IMR-90 (cell line): ENCODE results near the gene RAP1A. TPM values are rescaled to one million over a fixed set of nuclear protein-coding genes. Genes with fewer than 3 reads are reported as not detected.
A peak's percentile ranks its signal among the peaks of the same experiment; 100 is the strongest.

Experiments used
- ATAC-seq: fragments of 200-7000 bp; cut with Tn5 transposase; 2 replicates; pipeline ENCODE4 v1.9.1; 2020; ENCODE audit warnings: low read depth, mild to moderate bottlenecking, moderate library complexity
- BruUV-seq: library from RNA; stranded (reverse); fragments of 400-500 nt; replicated peaks from 2 replicates; lab custom pipeline; 2021; lab: Mats Ljungman, UMichigan
- CTCF ChIA-PET: fragments of 300-600 bp; formaldehyde crosslinking; extraction: SDS; loops from one replicate; lab custom pipeline; 2021; ENCODE audit warnings: antibody characterized with exemption; lab: Yijun Ruan, JAX
- POLR2A ChIA-PET: fragments of 300-600 bp; sonication (Branson Sonifier 250); formaldehyde crosslinking; loops from one replicate; lab custom pipeline; 2022; ENCODE audit warnings: antibody characterized with exemption; ENCODE audit not compliant: unreplicated experiment; lab: Charles Lee
- DNase-seq: peaks from one replicate; pipeline ENCODE4 v3.0.0; 2013
- H2AFZ ChIP-seq: replicated peaks from 2 replicates; pipeline ENCODE3; 2013; ENCODE audit warnings: low read length, mild to moderate bottlenecking; ENCODE audit not compliant: poor library complexity
- H2AK5ac ChIP-seq: 2 replicates; pipeline ENCODE4 v1.6.1; 2013; ENCODE audit warnings: low read depth, low read length, inconsistent platforms
- H2AK9ac ChIP-seq: replicated peaks from 2 replicates; pipeline ENCODE3; 2013; ENCODE audit warnings: mild to moderate bottlenecking, low read depth, low read length, moderate library complexity; ENCODE audit not compliant: poor library complexity
- H2BK120ac ChIP-seq: 2 replicates; pipeline ENCODE4 v1.6.1; 2013; ENCODE audit warnings: low read depth, low read length, inconsistent platforms
- H2BK15ac ChIP-seq: 3 replicates; pipeline ENCODE4 v1.6.1; 2013; ENCODE audit warnings: low read depth, low read length, inconsistent platforms
- H2BK20ac ChIP-seq: 2 replicates; pipeline ENCODE4 v1.6.1; 2013; ENCODE audit warnings: low read depth, mild to moderate bottlenecking, inconsistent platforms, low read length, moderate library complexity
- H2BK5ac ChIP-seq: 2 replicates; pipeline ENCODE4 v1.6.1; 2013; ENCODE audit warnings: mild to moderate bottlenecking, low read depth, low read length, inconsistent platforms; ENCODE audit not compliant: poor library complexity, severe bottlenecking
- H3K14ac ChIP-seq: replicated peaks from 2 replicates; pipeline ENCODE4 v1.6.1; 2013; ENCODE audit warnings: low read depth, low read length, inconsistent platforms
- H3K18ac ChIP-seq: 2 replicates; pipeline ENCODE4 v1.6.1; 2013; ENCODE audit warnings: low read depth, low read length, control low read depth
- H3K23ac ChIP-seq: 2 replicates; pipeline ENCODE4 v1.6.1; 2013; ENCODE audit warnings: low read depth, low read length, inconsistent platforms
- H3K27ac ChIP-seq: 2 replicates; pipeline ENCODE4 v1.5.1; 2013; ENCODE audit warnings: mild to moderate bottlenecking, control low read depth, low read length; ENCODE audit not compliant: insufficient read depth
- H3K27me3 ChIP-seq: 2 replicates; pipeline ENCODE4 v1.6.1; 2013; ENCODE audit warnings: low read length; ENCODE audit not compliant: control insufficient read depth, insufficient read depth
- H3K36me3 ChIP-seq: 2 replicates; pipeline ENCODE4 v1.6.1; 2013; ENCODE audit warnings: low read length, mixed read lengths; ENCODE audit not compliant: control insufficient read depth, insufficient read depth
- H3K4ac ChIP-seq: 2 replicates; pipeline ENCODE4 v1.6.1; 2013; ENCODE audit warnings: low read depth, low read length, inconsistent platforms
- H3K4me1 ChIP-seq: 2 replicates; pipeline ENCODE4 v1.6.1; 2013; ENCODE audit warnings: low read length, mixed read lengths; ENCODE audit not compliant: control insufficient read depth, insufficient read depth
- H3K4me2 ChIP-seq: 2 replicates; pipeline ENCODE4 v1.6.1; 2013; ENCODE audit warnings: low read depth, mild to moderate bottlenecking, control low read depth, low read length, moderate library complexity
- H3K4me3 ChIP-seq: 2 replicates; pipeline ENCODE4 v1.5.1; 2013; ENCODE audit warnings: low read depth, mild to moderate bottlenecking, control low read depth, low read length, moderate library complexity; ENCODE audit not compliant: insufficient read depth
- H3K56ac ChIP-seq: 2 replicates; pipeline ENCODE4 v1.6.1; 2013; ENCODE audit warnings: low read length, inconsistent platforms; ENCODE audit not compliant: insufficient read depth; ENCODE audit errors: extremely low read depth
- H3K79me1 ChIP-seq, 2 experiments: 2 replicates each; pipeline ENCODE4 v1.6.1; 2013; ENCODE audit warnings: low read length in 2 of 2, inconsistent platforms in 1 of 2, low read depth in 1 of 2
- H3K9ac ChIP-seq: 2 replicates; pipeline ENCODE4 v1.6.1; 2013; ENCODE audit warnings: low read depth, low read length, control low read depth
- H3K9me1 ChIP-seq: 2 replicates; pipeline ENCODE4 v1.6.1; 2013; ENCODE audit warnings: low read length, inconsistent platforms; ENCODE audit not compliant: insufficient read depth
- H3K9me3 ChIP-seq: 2 replicates; pipeline ENCODE4 v1.6.1; 2013; ENCODE audit warnings: low read length; ENCODE audit not compliant: control insufficient read depth, insufficient read depth
- H4K20me1 ChIP-seq: 2 replicates; pipeline ENCODE4 v1.6.1; 2013; ENCODE audit warnings: low read length, inconsistent platforms; ENCODE audit not compliant: insufficient read depth
- H4K5ac ChIP-seq: 2 replicates; pipeline ENCODE4 v1.6.1; 2013; ENCODE audit warnings: mild to moderate bottlenecking, low read depth, low read length, control low read depth
- H4K8ac ChIP-seq, 2 experiments: 2 replicates each; pipeline ENCODE4 v1.6.1; 2013; ENCODE audit warnings: low read depth in 2 of 2, low read length in 2 of 2, control low read depth in 1 of 2, inconsistent platforms in 1 of 2
- H4K91ac ChIP-seq: 2 replicates; pipeline ENCODE4 v1.6.1; 2013; ENCODE audit warnings: low read depth, low read length, inconsistent platforms; ENCODE audit not compliant: insufficient read depth
- CEBPB ChIP-seq: IDR thresholded peaks from 2 replicates; pipeline ENCODE4 v1.6.1; 2012; ENCODE audit warnings: low read depth, low read length, improper control_type of control experiment
- RFX5 ChIP-seq: IDR thresholded peaks from 2 replicates; pipeline ENCODE4 v1.8.0; 2012; ENCODE audit warnings: low read depth, mild to moderate bottlenecking, low read length, moderate library complexity
- WGBS, 2 experiments: methylation state at CpG; one replicate each; pipeline versions ENCODE4 v1.1.5 to v1.1.7; 2013; ENCODE audit warnings: missing lambda C conversion rate in 2 of 2; ENCODE audit not compliant: insufficient read length in 1 of 2; ENCODE audit errors: extremely low coverage in 2 of 2; 5-methylcytosine and 5-hydroxymethylcytosine counted together
- dilution Hi-C: fragments of 300-500 bp; cut with HindIII; formaldehyde crosslinking; loops from one replicate; pipeline ENCODE4 v1.14.3; 2018; ENCODE audit warnings: low sequenced_read_pairs; ENCODE audit not compliant: unreplicated experiment
- in situ Hi-C: fragments of 300-500 bp; cut with MboI; formaldehyde crosslinking; loops from 3 replicates; pipeline ENCODE4 v1.14.3; 2019; ENCODE audit warnings: low sequenced_read_pairs, inconsistent platforms, mixed read lengths
- intact Hi-C: fragments of 100-400 bp; cut with micrococcal nuclease; formaldehyde crosslinking; loops from 2 replicates; pipeline ENCODE4 v1.10.0; 2022
- polyA plus RNA-seq, 3 experiments: library from polyadenylated mRNA; depleted of rRNA; stranded (reverse); fragments of >200 nt; gene quantifications; 2 replicates each; pipeline ENCODE4 v1.2.3, GENCODE V29; 2012; ENCODE audit warnings: low replicate concordance in 1 of 3
- total RNA-seq: library from RNA; depleted of rRNA; stranded (reverse); fragments of >200 nt; gene quantifications from 2 replicates; pipeline ENCODE4 v1.2.3, GENCODE V29; 2012

RAP1A gene
- total and polyA plus RNA-seq, 2 of the 4 experiments (the other 2 are of a cell fraction): 18.1 to 43.6 TPM

DNA sequence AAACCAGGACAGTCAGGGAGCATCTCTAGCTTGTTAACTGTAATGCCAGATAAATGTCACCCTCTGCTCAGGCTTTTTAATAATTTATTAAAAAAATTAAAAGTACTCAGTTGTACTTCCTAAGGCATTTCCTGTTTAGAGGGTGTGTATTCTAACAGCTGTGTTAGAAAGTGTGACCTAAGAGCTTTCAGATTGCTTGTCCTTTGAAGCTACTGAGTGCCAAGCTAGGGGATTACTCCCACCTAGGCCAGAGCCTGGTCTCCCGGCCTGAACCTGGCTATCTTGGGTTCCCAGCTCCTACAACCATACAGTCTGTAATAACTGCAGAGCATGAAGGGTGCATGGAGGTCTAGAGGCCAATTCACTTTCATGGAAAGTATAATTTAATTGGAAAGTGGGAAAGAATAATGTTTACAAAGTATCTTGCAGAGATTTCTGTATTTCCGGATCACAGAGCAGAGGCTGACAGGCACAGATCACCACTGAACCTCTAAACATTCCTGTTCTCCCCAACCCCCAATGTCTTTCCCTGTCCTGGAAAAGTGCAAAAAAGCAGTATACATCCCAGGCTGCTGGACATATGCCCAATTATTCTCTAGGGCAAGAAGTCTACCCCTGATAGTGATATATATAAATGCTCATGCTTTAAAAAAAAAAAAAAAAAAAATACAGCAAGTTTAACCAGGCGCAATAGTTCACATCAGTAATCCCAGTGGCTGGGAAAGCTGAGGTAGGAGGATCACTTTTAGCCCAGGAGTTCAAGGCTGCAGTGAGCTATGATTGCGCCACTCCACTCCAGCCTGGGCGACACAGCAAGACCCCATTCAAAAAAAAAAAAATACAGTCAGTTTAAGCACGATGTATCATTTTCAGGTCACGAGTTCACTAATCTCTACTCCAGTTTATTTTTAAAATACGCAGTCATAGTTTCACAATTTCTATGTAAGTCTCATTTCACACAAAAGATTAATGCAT, 36.7 kb upstream of the RAP1A start:
- no peak overlapping the region for H3K9ac ChIP-seq
- dilution Hi-C loops: no loop called here
- no peak overlapping the region for H3K27ac ChIP-seq
- H2AK9ac ChIP-seq: no peak overlapping the region
- in situ Hi-C loops: no loop called here
- no peaks in the 10 kb centered on the region for H3K36me3 ChIP-seq
- intact Hi-C loops: no loop called here
- no peak overlapping the region for H2BK5ac ChIP-seq
- H2BK20ac ChIP-seq: no peak overlapping the region
- WGBS, 2 experiments: 94% methylated on average over 2 of the region's 8 CpGs; no CpG with 5 or more reads in 1 of the 2 experiments
- no peak overlapping the region for H4K5ac ChIP-seq
- H3K79me1 ChIP-seq: no peaks in the 10 kb centered on the region
- no peak overlapping the region for H2AK5ac ChIP-seq
- H3K9me3 ChIP-seq: no peaks in the 10 kb centered on the region
- CTCF ChIA-PET: interaction anchor here (0.7 kb wide), 1 partner anchor 92 kb away, joined by 3 read pairs; no protein-coding TSS in a partner anchor
- TF ChIP-seq CEBPB (peak; percentile 34; the same call in 1 of the 2 replicates), RFX5 (no peak)
- ATAC-seq (peak; percentile 37), DNase-seq (no peak)
- no peak overlapping the region for H3K4me3 ChIP-seq
- POLR2A ChIA-PET: interaction anchor here (0.6 kb wide), 1 partner anchor 27 kb away, joined by 6 read pairs; no protein-coding TSS in a partner anchor
- no peaks in the 10 kb centered on the region; the same call in 1 of the 2 replicates for H3K27me3 ChIP-seq
- H3K18ac ChIP-seq: peak overlapping the region; percentile 9; the same call in 1 of the 2 replicates
- H4K8ac ChIP-seq: peak overlapping the region in 1 of 2 experiments; percentile 50; a peak in 1 of 4 replicates
- no peaks in the 10 kb centered on the region for H4K20me1 ChIP-seq
- no peaks in the 10 kb centered on the region for H3K9me1 ChIP-seq
- H2AFZ ChIP-seq: peak overlapping the region; percentile 46
- peaks cover 2% of the 10 kb centered on the region for H3K4me1 ChIP-seq
- H3K23ac ChIP-seq: no peak overlapping the region
- no peak overlapping the region for H4K91ac ChIP-seq
- no peak overlapping the region for H3K4ac ChIP-seq
- H2BK120ac ChIP-seq: no peak overlapping the region
- no peak overlapping the region for H3K56ac ChIP-seq
- no peak overlapping the region for H3K4me2 ChIP-seq
- H2BK15ac ChIP-seq: no peak overlapping the region
- no peak overlapping the region; the same call in 1 of the 2 replicates for H3K14ac ChIP-seq
- no TSS peak for BruUV-seq
